Endothelial cell of umbilical vein (primary cell): ENCODE results near the gene LRRC38. TPM values are rescaled to one million over a fixed set of nuclear protein-coding genes. Genes with fewer than 3 reads are reported as not detected.
"Not testable (repeated sequence)": the region's sequence is repeated elsewhere in the genome, so short reads cannot be mapped to it uniquely, and the experiment has no call there.

Experiments
- BruUV-seq: library from RNA; stranded (reverse); fragments of 400-500 nt; replicated peaks from 2 replicates; lab custom pipeline; 2021; lab: Mats Ljungman, UMichigan
- CTCF ChIA-PET: fragments of 300-600, 350-600 bp; sonication (Branson Sonifier 250); formaldehyde crosslinking; loops from one replicate; lab custom pipeline; 2021; ENCODE audit warnings: antibody characterized with exemption, inconsistent platforms; lab: Charles Lee
- POLR2A ChIA-PET: fragments of 300-600, 350-600 bp; sonication (Branson Sonifier 250); formaldehyde crosslinking; loops from one replicate; lab custom pipeline; 2021; ENCODE audit warnings: antibody characterized with exemption, inconsistent platforms; lab: Charles Lee
- DNase-seq: peaks from one replicate; pipeline ENCODE4 v3.0.0-alpha.2; 2011; ENCODE audit warnings: low read depth, low spot score
- FAIRE-seq: peaks from 2 replicates; lab custom pipeline; 2011; peaks lifted over from hg19 to GRCh38; lab: Jason Lieb, UNC
- H2AFZ ChIP-seq: 2 replicates; pipeline ENCODE4 v1.6.0; 2012; ENCODE audit warnings: low read depth, low read length, control low read depth, inconsistent platforms
- H3K27ac ChIP-seq: 2 replicates; pipeline ENCODE4 v1.5.1; 2011; ENCODE audit warnings: low read depth, mild to moderate bottlenecking, control low read depth, low read length, moderate library complexity; ENCODE audit not compliant: insufficient read depth
- H3K27me3 ChIP-seq, 2 experiments: 2 replicates each; pipeline versions ENCODE4 v1.6.0 to v1.6.1; 2011; ENCODE audit warnings: low read length in 2 of 2, mixed read lengths in 1 of 2; ENCODE audit not compliant: control insufficient read depth in 2 of 2, insufficient read depth in 2 of 2
- H3K36me3 ChIP-seq, 2 experiments: 2 replicates in 1 of 2; 3 replicates in 1 of 2; pipeline ENCODE4 v1.5.1; 2011; ENCODE audit warnings: low read length in 2 of 2, mild to moderate bottlenecking in 1 of 2, moderate library complexity in 1 of 2; ENCODE audit not compliant: control insufficient read depth in 2 of 2, insufficient read depth in 2 of 2; ENCODE audit errors: extremely low read depth in 1 of 2
- H3K4me1 ChIP-seq: 3 replicates; pipeline ENCODE4 v1.5.1; 2011; ENCODE audit warnings: mild to moderate bottlenecking, low read length; ENCODE audit not compliant: control insufficient read depth, insufficient read depth; ENCODE audit errors: extremely low read depth
- H3K4me2 ChIP-seq: 2 replicates; pipeline ENCODE4 v1.6.1; 2011; ENCODE audit warnings: low read length, control low read depth, mixed read lengths; ENCODE audit not compliant: insufficient read depth
- H3K4me3 ChIP-seq, 3 experiments: fragments of 200-600 bp in 1 of 3; sonication (generic), shearing (Covaris generic) in 1 of 3; replicated peaks in 1 of 3; 2 replicates each; pipeline ENCODE4 v1.5.1; 2011 to 2016; ENCODE audit warnings: control low read depth in 3 of 3, low read length in 3 of 3, mild to moderate bottlenecking in 2 of 3, inconsistent platforms in 1 of 3, low read depth in 1 of 3, moderate library complexity in 1 of 3; ENCODE audit not compliant: insufficient read depth in 1 of 3
- H3K79me2 ChIP-seq: 2 replicates; pipeline ENCODE4 v1.6.0; 2012; ENCODE audit warnings: low read length, inconsistent platforms; ENCODE audit not compliant: control insufficient read depth, insufficient read depth
- H3K9ac ChIP-seq: replicated peaks from 2 replicates; pipeline ENCODE3; 2011; ENCODE audit warnings: low read length, control low read depth; ENCODE audit not compliant: insufficient read depth; ENCODE audit errors: extremely low read depth
- H3K9me1 ChIP-seq: replicated peaks from 3 replicates; pipeline ENCODE4 v1.6.0; 2011; ENCODE audit warnings: mild to moderate bottlenecking, low read length; ENCODE audit not compliant: control insufficient read depth, insufficient read depth; ENCODE audit errors: extremely low read depth
- H3K9me3 ChIP-seq: replicated peaks from 2 replicates; pipeline ENCODE4 v1.5.1; 2012; ENCODE audit warnings: low read length, inconsistent platforms; ENCODE audit not compliant: control insufficient read depth, insufficient read depth
- H4K20me1 ChIP-seq: replicated peaks from 2 replicates; pipeline ENCODE3; 2011; ENCODE audit warnings: mild to moderate bottlenecking, low read length; ENCODE audit not compliant: control insufficient read depth, insufficient read depth; ENCODE audit errors: extremely low read depth
- CTCF ChIP-seq, 2 donors: IDR thresholded peaks; 1 replicate in 1 of 2; 2 replicates in 1 of 2; pipeline ENCODE4 v1.5.1; 2011; ENCODE audit warnings: low read length in 2 of 2, mild to moderate bottlenecking in 2 of 2, moderate library complexity in 2 of 2, control low read depth in 1 of 2, inconsistent platforms in 1 of 2, low read depth in 1 of 2; ENCODE audit not compliant: insufficient read depth in 1 of 2; ENCODE audit errors: extremely low read depth in 1 of 2
- GATA2 ChIP-seq: IDR thresholded peaks from 2 replicates; pipeline ENCODE4 v1.7.0; 2011; ENCODE audit warnings: low read depth, mild to moderate bottlenecking, moderate library complexity, mixed read lengths, low read length; ENCODE audit not compliant: insufficient read length, insufficient read depth
- POLR2A ChIP-seq: IDR thresholded peaks from 2 replicates; pipeline ENCODE4 v1.6.1; 2012; ENCODE audit warnings: low read depth, mild to moderate bottlenecking, control low read depth, low read length
- dilution Hi-C: fragments of 300-500 bp; cut with MboI; formaldehyde crosslinking; loops from one replicate; pipeline ENCODE4 v1.15.0; 2019; ENCODE audit warnings: low sequenced_read_pairs; ENCODE audit not compliant: extremely low pct_ligation_motif_present
- intact Hi-C: fragments of 100-400 bp; cut with micrococcal nuclease; formaldehyde crosslinking; loops from one replicate; pipeline ENCODE4 v1.10.0; 2022
- polyA plus RNA-seq, 4 experiments: library from polyadenylated mRNA; depleted of rRNA in 3 of 4; stranded (reverse) in 3 of 4; unstranded in 1 of 4; fragments of >200 nt; gene quantifications; 2 replicates each; pipeline versions ENCODE4 v1.2.1 to v1.2.3, GENCODE V29; 2011 to 2012; ENCODE audit warnings: missing spikeins in 1 of 4
- total RNA-seq: library from RNA; stranded (reverse); gene quantifications from 2 replicates; pipeline ENCODE4 v1.2.3, GENCODE V29; 2021

Gene LRRC38
- total and polyA plus RNA-seq, 2 donors (not counting 3 experiments of a cell fraction or from before 2014, with no cell fraction given) = not detected

- intact Hi-C loops (no loop called here), dilution Hi-C loops (no loop called here)
- Histone ChIP-seq H3K79me2 (no peaks in the 10 kb centered on the region), H3K27me3 (no peaks in the 10 kb centered on the region), H3K36me3 (no peaks in the 10 kb centered on the region), H3K9ac (no peak overlapping the region), H4K20me1 (no peaks in the 10 kb centered on the region), H3K9me3 (no peaks in the 10 kb centered on the region), H3K4me2 (no peak overlapping the region), H3K9me1 (no peaks in the 10 kb centered on the region), H2AFZ (no peak overlapping the region), H3K4me1 (no peaks in the 10 kb centered on the region), H3K4me3 (no peak overlapping the region), H3K27ac (no peak overlapping the region)
- no TSS peak for BruUV-seq
- DNase-seq = no peak
- ChIA-PET CTCF (no interaction called here), POLR2A (no interaction called here)
- no peak for TF ChIP-seq GATA2
- TF ChIP-seq CTCF (IDR thresholded peaks at IDR 0.05; ENCODE audit: extremely low read depth in 1 of 2, insufficient read depth in 1 of 2, low read depth in 1 of 2, low read length in 2 of 2) = no peak
- TF ChIP-seq POLR2A = no peak
- no peak for FAIRE-seq
Observed at GRCh38 chr1:13443335-13443979, 70.3 kb downstream of the LRRC38 start.

GRCh38 chr1:13439104-13439783 lies 74.6 kb downstream of the LRRC38 start:
- H3K4me1 ChIP-seq, H3K9me1 ChIP-seq, H3K4me3 ChIP-seq, dilution Hi-C loops, CTCF ChIA-PET, H3K27ac ChIP-seq, H3K4me2 ChIP-seq, H3K9me3 ChIP-seq, BruUV-seq, H4K20me1 ChIP-seq, DNase-seq, H2AFZ ChIP-seq, H3K27me3 ChIP-seq, FAIRE-seq, intact Hi-C loops, H3K36me3 ChIP-seq, H3K79me2 ChIP-seq, POLR2A ChIA-PET, H3K9ac ChIP-seq: not testable (repeated sequence)
